Endothelial cell of umbilical vein (primary cell): ENCODE measurements around the gene SMAD2. TPM values are rescaled to one million over a fixed set of nuclear protein-coding genes. Genes with fewer than 3 reads are reported as not detected.

Source experiments
- BruUV-seq: library from RNA; stranded (reverse); fragments of 400-500 nt; replicated peaks from 2 replicates; lab custom pipeline; 2021; lab: Mats Ljungman, UMichigan
- CTCF ChIA-PET: fragments of 300-600, 350-600 bp; sonication (Branson Sonifier 250); formaldehyde crosslinking; loops from one replicate; lab custom pipeline; 2021; ENCODE audit warnings: antibody characterized with exemption, inconsistent platforms; lab: Charles Lee
- POLR2A ChIA-PET: fragments of 300-600, 350-600 bp; sonication (Branson Sonifier 250); formaldehyde crosslinking; loops from one replicate; lab custom pipeline; 2021; ENCODE audit warnings: antibody characterized with exemption, inconsistent platforms; lab: Charles Lee
- DNase-seq: peaks from one replicate; pipeline ENCODE4 v3.0.0-alpha.2; 2011; ENCODE audit warnings: low read depth, low spot score
- FAIRE-seq: peaks from 2 replicates; lab custom pipeline; 2011; peaks lifted over from hg19 to GRCh38; lab: Jason Lieb, UNC
- H2AFZ ChIP-seq: 2 replicates; pipeline ENCODE4 v1.6.0; 2012; ENCODE audit warnings: low read depth, low read length, control low read depth, inconsistent platforms
- H3K27ac ChIP-seq: 2 replicates; pipeline ENCODE4 v1.5.1; 2011; ENCODE audit warnings: low read depth, mild to moderate bottlenecking, control low read depth, low read length, moderate library complexity; ENCODE audit not compliant: insufficient read depth
- H3K27me3 ChIP-seq, 2 experiments: 2 replicates each; pipeline versions ENCODE4 v1.6.0 to v1.6.1; 2011; ENCODE audit warnings: low read length in 2 of 2, mixed read lengths in 1 of 2; ENCODE audit not compliant: control insufficient read depth in 2 of 2, insufficient read depth in 2 of 2
- H3K36me3 ChIP-seq, 2 experiments: 2 replicates in 1 of 2; 3 replicates in 1 of 2; pipeline ENCODE4 v1.5.1; 2011; ENCODE audit warnings: low read length in 2 of 2, mild to moderate bottlenecking in 1 of 2, moderate library complexity in 1 of 2; ENCODE audit not compliant: control insufficient read depth in 2 of 2, insufficient read depth in 2 of 2; ENCODE audit errors: extremely low read depth in 1 of 2
- H3K4me1 ChIP-seq: 3 replicates; pipeline ENCODE4 v1.5.1; 2011; ENCODE audit warnings: mild to moderate bottlenecking, low read length; ENCODE audit not compliant: control insufficient read depth, insufficient read depth; ENCODE audit errors: extremely low read depth
- H3K4me2 ChIP-seq: 2 replicates; pipeline ENCODE4 v1.6.1; 2011; ENCODE audit warnings: low read length, control low read depth, mixed read lengths; ENCODE audit not compliant: insufficient read depth
- H3K4me3 ChIP-seq, 3 experiments: fragments of 200-600 bp in 1 of 3; sonication (generic), shearing (Covaris generic) in 1 of 3; replicated peaks in 1 of 3; 2 replicates each; pipeline ENCODE4 v1.5.1; 2011 to 2016; ENCODE audit warnings: control low read depth in 3 of 3, low read length in 3 of 3, mild to moderate bottlenecking in 2 of 3, inconsistent platforms in 1 of 3, low read depth in 1 of 3, moderate library complexity in 1 of 3; ENCODE audit not compliant: insufficient read depth in 1 of 3
- H3K79me2 ChIP-seq: 2 replicates; pipeline ENCODE4 v1.6.0; 2012; ENCODE audit warnings: low read length, inconsistent platforms; ENCODE audit not compliant: control insufficient read depth, insufficient read depth
- H3K9ac ChIP-seq: replicated peaks from 2 replicates; pipeline ENCODE3; 2011; ENCODE audit warnings: low read length, control low read depth; ENCODE audit not compliant: insufficient read depth; ENCODE audit errors: extremely low read depth
- H3K9me1 ChIP-seq: replicated peaks from 3 replicates; pipeline ENCODE4 v1.6.0; 2011; ENCODE audit warnings: mild to moderate bottlenecking, low read length; ENCODE audit not compliant: control insufficient read depth, insufficient read depth; ENCODE audit errors: extremely low read depth
- H3K9me3 ChIP-seq: replicated peaks from 2 replicates; pipeline ENCODE4 v1.5.1; 2012; ENCODE audit warnings: low read length, inconsistent platforms; ENCODE audit not compliant: control insufficient read depth, insufficient read depth
- H4K20me1 ChIP-seq: replicated peaks from 2 replicates; pipeline ENCODE3; 2011; ENCODE audit warnings: mild to moderate bottlenecking, low read length; ENCODE audit not compliant: control insufficient read depth, insufficient read depth; ENCODE audit errors: extremely low read depth
- CTCF ChIP-seq, 2 donors: IDR thresholded peaks; 1 replicate in 1 of 2; 2 replicates in 1 of 2; pipeline ENCODE4 v1.5.1; 2011; ENCODE audit warnings: low read length in 2 of 2, mild to moderate bottlenecking in 2 of 2, moderate library complexity in 2 of 2, control low read depth in 1 of 2, inconsistent platforms in 1 of 2, low read depth in 1 of 2; ENCODE audit not compliant: insufficient read depth in 1 of 2; ENCODE audit errors: extremely low read depth in 1 of 2
- EZH2 ChIP-seq: IDR thresholded peaks from 2 replicates; pipeline ENCODE4 v1.6.1; 2012; ENCODE audit warnings: borderline replicate concordance, low read depth, mild to moderate bottlenecking, moderate library complexity, low read length, inconsistent platforms; ENCODE audit not compliant: severe bottlenecking
- FOS ChIP-seq: IDR thresholded peaks from 2 replicates; pipeline ENCODE4 v1.6.1; 2011; ENCODE audit warnings: mild to moderate bottlenecking, low read length, moderate library complexity, borderline replicate concordance; ENCODE audit not compliant: insufficient read depth
- GATA2 ChIP-seq: IDR thresholded peaks from 2 replicates; pipeline ENCODE4 v1.7.0; 2011; ENCODE audit warnings: low read depth, mild to moderate bottlenecking, moderate library complexity, mixed read lengths, low read length; ENCODE audit not compliant: insufficient read length, insufficient read depth
- JUN ChIP-seq: IDR thresholded peaks from 2 replicates; pipeline ENCODE4 v1.6.1; 2011; ENCODE audit warnings: borderline replicate concordance, low read depth; ENCODE audit not compliant: insufficient read length, insufficient read depth
- MAX ChIP-seq: IDR thresholded peaks from 2 replicates; pipeline ENCODE4 v1.6.1; 2011; ENCODE audit not compliant: insufficient read depth, insufficient read length
- MYC ChIP-seq: IDR thresholded peaks from one replicate; pipeline ENCODE4 v1.6.1; 2011; ENCODE audit warnings: mild to moderate bottlenecking, low read depth, low read length
- POLR2A ChIP-seq: IDR thresholded peaks from 2 replicates; pipeline ENCODE4 v1.6.1; 2012; ENCODE audit warnings: low read depth, mild to moderate bottlenecking, control low read depth, low read length
- POLR2AphosphoS5 ChIP-seq: IDR thresholded peaks from 2 replicates; pipeline ENCODE4 v1.6.1; 2012; ENCODE audit warnings: low read depth, mild to moderate bottlenecking, control low read depth, low read length, moderate library complexity; ENCODE audit not compliant: insufficient read depth
- dilution Hi-C: fragments of 300-500 bp; cut with MboI; formaldehyde crosslinking; loops from one replicate; pipeline ENCODE4 v1.15.0; 2019; ENCODE audit warnings: low sequenced_read_pairs; ENCODE audit not compliant: extremely low pct_ligation_motif_present
- intact Hi-C: fragments of 100-400 bp; cut with micrococcal nuclease; formaldehyde crosslinking; loops from one replicate; pipeline ENCODE4 v1.10.0; 2022
- polyA plus RNA-seq, 4 experiments: library from polyadenylated mRNA; depleted of rRNA in 3 of 4; stranded (reverse) in 3 of 4; unstranded in 1 of 4; fragments of >200 nt; gene quantifications; 2 replicates each; pipeline versions ENCODE4 v1.2.1 to v1.2.3, GENCODE V29; 2011 to 2012; ENCODE audit warnings: missing spikeins in 1 of 4
- total RNA-seq: library from RNA; stranded (reverse); gene quantifications from 2 replicates; pipeline ENCODE4 v1.2.3, GENCODE V29; 2021

Gene SMAD2
- total and polyA plus RNA-seq, 2 donors (not counting 3 experiments of a cell fraction or from before 2014, with no cell fraction given), result 40.3 to 123 TPM

DNA sequence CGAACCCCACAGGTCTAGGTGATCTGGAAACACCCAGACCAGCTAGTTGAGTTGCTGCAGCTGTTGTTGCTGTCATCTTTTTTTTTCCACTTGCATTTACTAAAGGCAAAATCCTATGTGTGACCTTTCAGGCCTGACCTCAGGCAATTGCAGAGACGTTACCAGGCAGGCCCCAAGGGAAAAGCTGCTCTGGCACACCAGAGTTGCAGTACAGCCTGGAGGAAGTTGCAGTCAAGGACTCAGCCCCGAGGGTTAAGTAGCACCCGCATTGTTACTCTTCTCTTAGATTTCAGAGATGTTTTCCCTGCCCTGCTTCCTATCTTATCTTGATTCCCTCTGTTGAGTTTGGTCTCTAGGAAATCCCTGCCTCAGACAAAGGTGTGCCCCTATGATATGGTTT lies 45.2 kb upstream of the SMAD2 start:
- ChIA-PET POLR2A (no interaction called here), CTCF (interaction anchor here (1.3 kb wide), 1 partner anchor 220 kb away, joined by 4 read pairs; no protein-coding TSS in a partner anchor)
- FAIRE-seq, result no peak
- no peak overlapping the region for H3K9ac ChIP-seq
- intact Hi-C loops (no loop called here), dilution Hi-C loops (no loop called here)
- no peak overlapping the region for H3K4me2 ChIP-seq
- no peak for DNase-seq
- no peaks in the 10 kb centered on the region for H3K9me1 ChIP-seq
- no peaks in the 10 kb centered on the region for H3K9me3 ChIP-seq
- peaks cover 16 to 22% of the 10 kb centered on the region in 2 experiments for H3K27me3 ChIP-seq
- no peak overlapping the region for H3K4me3 ChIP-seq
- no peaks in the 10 kb centered on the region for H3K4me1 ChIP-seq
- H4K20me1 ChIP-seq, result no peaks in the 10 kb centered on the region
- no peaks in the 10 kb centered on the region for H3K36me3 ChIP-seq
- H2AFZ ChIP-seq, result no peak overlapping the region
- BruUV-seq, result no TSS peak
- TF ChIP-seq MAX, result no peak
- no peak for TF ChIP-seq FOS
- TF ChIP-seq POLR2AphosphoS5, result no peak
- no peak for TF ChIP-seq JUN
- TF ChIP-seq CTCF (IDR thresholded peaks at IDR 0.05; ENCODE audit: extremely low read depth in 1 of 2, insufficient read depth in 1 of 2, low read depth in 1 of 2, low read length in 2 of 2), result no peak
- no peak for TF ChIP-seq GATA2
- TF ChIP-seq POLR2A, result no peak
- no peak for TF ChIP-seq EZH2
- TF ChIP-seq MYC, result no peak
- no peak overlapping the region for H3K27ac ChIP-seq
- no peaks in the 10 kb centered on the region for H3K79me2 ChIP-seq
